Stimulated activated CD4-positive, alpha-beta T cell treated with anti-CD3 and anti-CD28 coated beads, Interleukin-12 subunit alpha, Interleukin-12 subunit beta, amount 100 ng/mL, for 48 hours (primary cell): ENCODE data around the gene CRISP3.
"Not testable (repeated sequence)": the region's sequence is repeated elsewhere in the genome, so short reads cannot be mapped to it uniquely, and the experiment has no call there.

Experiments
- DNase-seq, 3 donors: peaks; one replicate each; pipeline ENCODE4 v3.0.0-alpha.2; 2020; ENCODE audit warnings: low read depth in 2 of 3, low spot score in 1 of 3

CRISP3 gene

GRCh38 chr6:49744259-49744658 is at the start of gene CRISP3:
CRISP3 (minus strand) TSS chr6:49744388; CDS start chr6:49744367, 21 bp downstream.
- DNase-seq: no peak

GRCh38 chr6:49790341-49790740 is 46.2 kb upstream of the CRISP3 start:
- DNase-seq: no peak

GRCh38 chr6:49787176-49787575 is 43.0 kb upstream of the CRISP3 start, which contains the start of gene PGK2:
PGK2 (minus strand) TSS chr6:49787285; CDS start chr6:49787187, 98 bp downstream.
- no peak for DNase-seq

- DNase-seq: no peak
Observed at GRCh38 chr6:49784272-49784671, 40.1 kb upstream of the CRISP3 start.

- no peak for DNase-seq
Observed at GRCh38 chr6:49782725-49783124, 38.5 kb upstream of the CRISP3 start.

GRCh38 chr6:49782293-49782692 is 38.1 kb upstream of the CRISP3 start:
- no peak for DNase-seq

GRCh38 chr6:49776444-49776843 is 32.3 kb upstream of the CRISP3 start:
- DNase-seq: no peak

GRCh38 chr6:49775043-49775442 is 30.9 kb upstream of the CRISP3 start:
- no peak for DNase-seq

GRCh38 chr6:49772285-49772684 is 28.1 kb upstream of the CRISP3 start:
- no peak for DNase-seq

- no peak for DNase-seq
Observed at GRCh38 chr6:49766762-49767161, 22.6 kb upstream of the CRISP3 start.

- no peak for DNase-seq
Observed at GRCh38 chr6:49764571-49765236, 20.5 kb upstream of the CRISP3 start.

GRCh38 chr6:49743429-49743828 is 759 bp downstream of the CRISP3 start:
- DNase-seq: no peak

- DNase-seq: no peak
Observed at GRCh38 chr6:49739423-49739822, 4.8 kb downstream of the CRISP3 start.

GRCh38 chr6:49736017-49736508 is 8.1 kb downstream of the CRISP3 start:
- no peak for DNase-seq

GRCh38 chr6:49733680-49734079 is 10.5 kb downstream of the CRISP3 start:
- no peak for DNase-seq

GRCh38 chr6:49732781-49733180 is 11.4 kb downstream of the CRISP3 start:
- DNase-seq: no peak

- no peak for DNase-seq
Observed at GRCh38 chr6:49730251-49730650, 13.9 kb downstream of the CRISP3 start.

- DNase-seq: not testable (repeated sequence)
Observed at GRCh38 chr6:49723917-49724316, 20.3 kb downstream of the CRISP3 start.

- DNase-seq: no peak
Observed at GRCh38 chr6:49721297-49721696, 22.9 kb downstream of the CRISP3 start.

- no peak for DNase-seq
Observed at GRCh38 chr6:49720372-49720771, 23.8 kb downstream of the CRISP3 start.

- DNase-seq: no peak
Observed at GRCh38 chr6:49713346-49713745, 30.8 kb downstream of the CRISP3 start, which contains the start of gene CRISP2. CRISP2 (minus strand) TSS chr6:49713543; CDS start chr6:49709196, 4,347 bp downstream.

GRCh38 chr6:49698478-49698877 is 45.7 kb downstream of the CRISP3 start:
- no peak for DNase-seq

- DNase-seq: no peak
Observed at GRCh38 chr6:49693512-49693911, 50.7 kb downstream of the CRISP3 start.
